Kidney (tissue), 14 donors: ENCODE data around the gene PDK2. TPM values are rescaled to one million over a fixed set of nuclear protein-coding genes. Genes with fewer than 3 reads are reported as not detected.
A peak's percentile ranks its signal among the peaks of the same experiment; 100 is the strongest.

Experiments used
- DNase-seq, 5 donors: peaks; one replicate each; pipeline ENCODE4 v3.0.0-alpha.2; 2013 to 2020
- FAIRE-seq: peaks from 2 replicates; lab custom pipeline; 2012; peaks lifted over from hg19 to GRCh38; lab: Jason Lieb, UNC
- H3K27ac ChIP-seq, 2 donors: one replicate each; pipeline ENCODE4 v1.7.0; 2013; ENCODE audit warnings: low read depth in 2 of 2, low read length in 2 of 2, inconsistent platforms in 1 of 2
- H3K27me3 ChIP-seq: one replicate; pipeline ENCODE4 v1.7.1; 2013; ENCODE audit warnings: low read length, inconsistent platforms; ENCODE audit not compliant: control insufficient read depth, insufficient read depth
- H3K36me3 ChIP-seq, 3 donors: one replicate each; pipeline versions ENCODE4 v1.7.0 to v1.7.1; 2013; ENCODE audit warnings: low read length in 3 of 3, control low read depth in 1 of 3, inconsistent platforms in 1 of 3; ENCODE audit not compliant: insufficient read depth in 3 of 3, control insufficient read depth in 2 of 3
- H3K4me1 ChIP-seq, 3 donors: one replicate each; pipeline versions ENCODE4 v1.7.0 to v1.7.1; 2013; ENCODE audit warnings: low read length in 3 of 3, inconsistent platforms in 1 of 3, low read depth in 1 of 3; ENCODE audit not compliant: control insufficient read depth in 2 of 3, insufficient read depth in 2 of 3
- H3K4me3 ChIP-seq, 3 donors: one replicate each; pipeline versions ENCODE4 v1.7.0 to v1.8.1; 2013; ENCODE audit warnings: low read length in 3 of 3, control low read depth in 1 of 3, inconsistent platforms in 1 of 3
- H3K9ac ChIP-seq, 3 donors: one replicate each; pipeline versions ENCODE4 v1.7.0 to v1.7.1; 2013; ENCODE audit warnings: low read length in 3 of 3, control low read depth in 1 of 3, inconsistent platforms in 1 of 3
- H3K9me3 ChIP-seq, 3 donors: one replicate each; pipeline versions ENCODE4 v1.7.0 to v1.7.1; 2013; ENCODE audit warnings: low read length in 3 of 3, control low read depth in 1 of 3, inconsistent platforms in 1 of 3; ENCODE audit not compliant: control insufficient read depth in 2 of 3, insufficient read depth in 1 of 3
- CTCF ChIP-seq: IDR thresholded peaks from 3 replicates; pipeline ENCODE4 v1.5.1; 2012; ENCODE audit warnings: mild to moderate bottlenecking, moderate library complexity, borderline replicate concordance; ENCODE audit not compliant: insufficient read depth; ENCODE audit errors: extremely low read depth
- intact Hi-C: fragments of 100-400 bp; cut with DNase I; formaldehyde crosslinking; loops from one replicate; pipeline ENCODE4 v1.11.1; 2022
- polyA plus RNA-seq: library from polyadenylated mRNA; stranded (reverse); fragments of 350-450 nt; fragmentation: Illumina TruSeq; extraction: RNeasy Lipid Tissue Mini Kit (QIAGEN cat#74804); gene quantifications from one replicate; pipeline ENCODE4 v1.2.3, GENCODE V29; 2014; ENCODE audit warnings: low read depth, low replicate concordance; ENCODE audit not compliant: insufficient read depth
- total RNA-seq: library from RNA; stranded (reverse); fragmentation: NEBNext Ultra II Directional; extraction: Animal tissue kit (Norgen Biotek cat#: 25700); gene quantifications from one replicate; pipeline ENCODE4 v1.2.1, GENCODE V29; 2021
- donor health status: control.
- donor health status: control.
- donor health status: control.
- donor health status: control.
- donor health status: control.
- donor health status: DM: yes; HTN: yes; CAD: no.
- donor health status: Normal renal cell carcinoma (clear cell type).

Gene PDK2
- total and polyA plus RNA-seq, 2 donors from 2014 or later = 41.9 to 121 TPM

DNA sequence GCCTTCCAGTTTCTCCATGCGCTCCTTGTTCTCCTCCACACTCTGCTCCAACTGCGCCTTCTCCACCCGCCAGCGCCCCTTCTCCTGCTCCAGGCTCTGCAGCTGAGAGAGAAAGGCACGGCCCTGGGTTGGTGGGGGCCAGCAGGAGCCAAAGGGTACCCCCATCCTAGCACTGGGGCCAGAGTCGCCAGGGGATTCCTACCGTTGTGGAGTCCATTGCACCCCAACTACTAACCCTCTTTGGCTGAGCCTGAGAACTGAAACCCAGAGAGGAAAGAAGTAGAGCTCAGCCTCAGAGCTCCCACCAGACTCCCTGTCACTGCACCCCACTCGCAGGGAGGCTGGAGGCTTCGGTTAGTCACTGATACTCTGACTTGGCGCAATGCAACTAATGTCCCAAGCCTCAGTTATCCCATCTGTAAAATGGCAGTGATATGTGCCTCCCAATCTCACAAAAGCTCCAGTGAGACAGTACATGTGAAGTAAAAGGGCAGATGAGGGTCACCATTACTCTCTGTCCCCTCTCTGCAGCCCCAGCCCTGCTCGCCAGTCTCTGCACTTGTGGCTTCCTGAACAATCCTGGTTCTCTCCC is 41.0 kb downstream of the PDK2 start:
- DNase-seq = no peak
- Histone ChIP-seq H3K9me3 (no peaks in the 10 kb centered on the region), H3K36me3 (peaks cover 10 to 38% (median 26%) of the 10 kb centered on the region in 3 donors), H3K27me3 (no peaks in the 10 kb centered on the region), H3K9ac (peak overlapping the region in 1 of 3 donors; percentile 65), H3K4me3 (peak overlapping the region in 2 of 3 donors; percentile 0 to 67), H3K27ac (peak overlapping the region in 1 of 2 donors; percentile 74), H3K4me1 (peaks cover 0 to 31% (median 28%) of the 10 kb centered on the region in 3 donors)
- TF ChIP-seq CTCF = no peak
- no peak for FAIRE-seq
- intact Hi-C loops = no loop called here

DNA sequence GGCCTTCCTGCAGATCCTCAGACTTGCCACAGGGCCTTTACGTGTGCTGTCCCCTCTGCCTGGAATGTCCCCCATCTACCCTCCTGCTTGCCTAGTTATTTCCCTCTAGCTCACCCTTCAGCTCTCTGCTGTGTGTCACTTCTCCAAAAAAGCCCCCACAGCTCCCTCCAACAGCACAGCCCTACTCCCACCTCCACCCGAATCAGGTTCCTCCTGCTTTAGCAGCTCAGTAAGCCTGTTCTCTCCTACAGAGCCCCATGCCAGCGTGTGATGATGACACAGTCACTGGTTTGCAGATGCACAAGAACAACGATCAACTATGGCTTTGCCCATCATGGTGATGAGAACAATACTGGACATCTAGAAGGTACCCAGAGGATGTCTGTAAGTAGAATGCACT is 41.9 kb downstream of the PDK2 start:
- H3K9ac ChIP-seq = no peak overlapping the region
- intact Hi-C loops = no loop called here
- H3K9me3 ChIP-seq = no peaks in the 10 kb centered on the region
- TF ChIP-seq CTCF = no peak
- DNase-seq (no peak), FAIRE-seq (no peak)
- H3K4me1 ChIP-seq = peaks cover 0 to 31% (median 31%) of the 10 kb centered on the region in 3 donors
- H3K27ac ChIP-seq = peak overlapping the region in 1 of 2 donors; percentile 34
- H3K36me3 ChIP-seq = peaks cover 10 to 40% (median 28%) of the 10 kb centered on the region in 3 donors
- H3K4me3 ChIP-seq = peak overlapping the region in 1 of 3 donors; percentile 25
- H3K27me3 ChIP-seq = no peaks in the 10 kb centered on the region

- intact Hi-C loops = no loop called here
- Histone ChIP-seq H3K36me3 (peaks cover 10 to 57% (median 30%) of the 10 kb centered on the region in 3 donors), H3K9me3 (no peaks in the 10 kb centered on the region), H3K4me3 (no peak overlapping the region), H3K9ac (no peak overlapping the region), H3K27ac (no peak overlapping the region), H3K27me3 (no peaks in the 10 kb centered on the region), H3K4me1 (peaks cover 0 to 22% (median 15%) of the 10 kb centered on the region in 3 donors)
- peak in 1 of 5 donors; percentile 69 for DNase-seq
- no peak for FAIRE-seq
- TF ChIP-seq CTCF = no peak
Measured at GRCh38 chr17:50139185-50139783, 44.1 kb downstream of the PDK2 start.
